Retinal pigment epithelial cell (primary cell): ENCODE measurements around the gene AKAP13.
A peak's percentile ranks its signal among the peaks of the same experiment; 100 is the strongest.

Experiments
- DNase-seq: peaks from one replicate; pipeline ENCODE4 v3.0.0-alpha.2; 2010; ENCODE audit warnings: low read depth
- H3K4me3 ChIP-seq: 2 replicates; pipeline ENCODE4 v1.5.1; 2011; ENCODE audit warnings: mild to moderate bottlenecking, low read length, control low read depth, moderate library complexity
- CTCF ChIP-seq: conservative IDR thresholded peaks from 2 replicates; pipeline ENCODE4 v1.5.1; 2011; ENCODE audit warnings: low read depth, low read length, control low read depth, inconsistent platforms

Gene AKAP13

GRCh38 chr15:85500060-85500708 lies 119.8 kb downstream of the AKAP13 start:
- TF ChIP-seq CTCF, result no peak
- DNase-seq, result no peak
- H3K4me3 ChIP-seq, result no peak overlapping the region

DNA sequence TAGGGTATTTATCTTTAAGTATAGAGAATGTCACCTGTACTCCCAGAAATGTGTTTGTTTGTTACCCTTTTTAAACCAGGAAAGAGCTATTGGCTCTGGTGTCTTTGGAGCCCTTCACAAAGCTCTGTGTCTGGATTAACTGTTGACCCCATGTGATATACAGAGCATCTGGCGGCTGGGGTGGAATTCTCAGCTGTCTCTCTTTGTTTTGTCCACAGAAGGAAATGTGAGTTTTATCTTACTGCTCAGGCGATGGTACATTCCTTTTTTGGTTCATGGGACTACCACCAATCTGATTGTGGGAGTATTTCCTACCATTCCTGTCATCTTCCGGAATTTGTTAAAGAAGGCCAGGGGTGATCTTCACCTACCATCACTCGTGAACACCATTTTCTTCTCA lies 120.3 kb downstream of the AKAP13 start:
- DNase-seq, result no peak
- TF ChIP-seq CTCF, result no peak
- H3K4me3 ChIP-seq, result no peak overlapping the region

GRCh38 chr15:85501574-85501973 lies 121.2 kb downstream of the AKAP13 start:
- no peak for DNase-seq
- no peak for TF ChIP-seq CTCF
- H3K4me3 ChIP-seq, result no peak overlapping the region

GRCh38 chr15:85503151-85503799 lies 122.9 kb downstream of the AKAP13 start:
- H3K4me3 ChIP-seq, result no peak overlapping the region
- no peak for TF ChIP-seq CTCF
- DNase-seq, result no peak

DNA sequence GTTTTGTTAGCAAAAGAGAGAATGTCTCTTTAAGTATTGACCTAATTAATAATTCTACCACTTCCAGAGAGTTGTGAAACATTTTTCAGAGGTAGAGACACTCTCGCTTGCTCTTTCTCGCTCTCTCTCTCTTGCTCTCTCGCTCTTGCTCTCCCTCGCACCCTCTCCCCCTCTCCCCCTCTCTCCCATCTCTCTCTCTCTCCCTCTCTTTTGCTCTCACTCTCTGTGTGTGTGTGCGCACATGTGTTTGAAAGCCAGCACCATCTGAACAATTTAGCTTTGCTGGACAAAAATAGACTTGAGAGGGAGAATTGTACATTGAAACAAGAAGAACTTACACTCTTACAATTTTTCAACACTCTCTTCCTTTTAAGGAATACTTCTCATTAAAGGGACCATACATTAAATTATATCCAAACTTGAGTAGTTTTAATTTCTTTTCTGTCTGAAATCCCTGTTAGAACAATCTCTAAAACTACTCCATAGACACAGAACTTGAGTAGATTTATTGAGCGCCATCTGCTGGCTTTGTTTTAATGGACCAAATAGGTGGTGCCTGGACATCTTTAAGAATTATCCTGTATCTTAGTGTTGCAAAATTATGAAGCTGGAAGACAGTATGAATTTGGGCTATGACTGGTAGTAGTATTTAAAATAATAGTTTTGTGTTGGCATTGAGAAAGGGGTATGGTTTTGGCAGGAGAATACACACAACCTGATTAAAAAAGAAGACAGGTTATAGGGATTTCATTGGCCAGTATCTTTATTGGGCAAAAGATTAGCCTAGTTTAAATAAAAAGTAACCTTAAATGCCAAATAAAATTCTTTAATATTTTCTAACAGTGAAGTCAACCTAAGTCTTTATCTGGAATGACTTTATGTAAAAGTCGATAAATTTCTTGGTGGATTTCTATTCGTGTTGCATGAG lies 124.6 kb downstream of the AKAP13 start:
- peak; percentile 64 for TF ChIP-seq CTCF
- no peak for DNase-seq
- H3K4me3 ChIP-seq, result no peak overlapping the region

DNA sequence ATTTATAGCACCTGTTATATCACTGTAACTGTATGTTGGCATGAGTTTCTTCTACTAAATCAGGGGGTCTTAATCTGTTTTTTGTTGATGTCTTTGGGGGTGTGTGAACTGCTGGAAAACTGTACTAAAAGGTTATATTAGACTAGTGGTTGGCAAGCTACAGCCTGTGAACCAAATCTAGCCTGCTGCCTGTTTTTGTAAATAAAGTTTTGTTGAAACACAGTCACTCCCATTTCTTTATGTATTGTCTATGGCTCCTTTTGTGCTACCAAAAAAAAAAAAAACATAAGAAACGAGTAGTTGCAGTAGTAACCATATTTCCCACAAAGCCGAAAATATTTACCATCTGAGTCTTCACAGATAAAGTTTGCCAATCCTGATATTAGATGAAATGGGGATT lies 126.7 kb downstream of the AKAP13 start:
- TF ChIP-seq CTCF, result no peak
- DNase-seq, result no peak
- no peak overlapping the region for H3K4me3 ChIP-seq
